Testis (tissue), 2 donors: ENCODE data around the gene GIPC2.

Source experiments
- POLR2A ChIP-seq: fragments of 450-650 bp; IDR thresholded peaks from one replicate; pipeline ENCODE4 v1.6.1; 2017; ENCODE audit warnings: antibody characterized with exemption, mild to moderate bottlenecking, moderate library complexity
- TF ChIP-seq, protein P1 (sequence below), 3 experiments: fragments of 450-650 bp in 2 of 3; fragments of 200-600 bp in 1 of 3; sonication (generic) in 1 of 3; IDR thresholded peaks; one replicate each; pipeline ENCODE4 v1.5.1; 2016 to 2019; ENCODE audit warnings: antibody characterized with exemption in 3 of 3, mild to moderate bottlenecking in 2 of 3, moderate library complexity in 1 of 3

DNA sequence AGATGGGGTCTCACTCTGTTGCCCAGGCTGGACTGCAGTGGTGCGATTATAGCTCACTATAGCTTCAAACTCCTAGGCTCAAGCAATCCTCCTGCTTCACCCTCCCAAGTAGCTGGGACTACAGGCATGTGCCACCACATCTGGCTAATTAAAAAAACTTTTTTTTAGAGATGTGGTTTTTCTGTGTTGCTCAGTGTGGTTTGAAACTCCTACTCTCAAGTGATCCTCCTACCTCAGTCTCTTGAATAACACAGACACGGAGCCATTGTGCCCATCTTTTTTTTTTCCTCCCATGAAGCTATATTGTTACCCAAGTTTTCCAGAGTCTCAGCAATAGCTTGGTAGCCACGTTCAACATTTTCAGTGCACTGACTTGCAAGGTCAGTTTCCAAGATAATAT, 2.7 kb downstream of the GIPC2 start:
- TF ChIP-seq, protein P1, sequence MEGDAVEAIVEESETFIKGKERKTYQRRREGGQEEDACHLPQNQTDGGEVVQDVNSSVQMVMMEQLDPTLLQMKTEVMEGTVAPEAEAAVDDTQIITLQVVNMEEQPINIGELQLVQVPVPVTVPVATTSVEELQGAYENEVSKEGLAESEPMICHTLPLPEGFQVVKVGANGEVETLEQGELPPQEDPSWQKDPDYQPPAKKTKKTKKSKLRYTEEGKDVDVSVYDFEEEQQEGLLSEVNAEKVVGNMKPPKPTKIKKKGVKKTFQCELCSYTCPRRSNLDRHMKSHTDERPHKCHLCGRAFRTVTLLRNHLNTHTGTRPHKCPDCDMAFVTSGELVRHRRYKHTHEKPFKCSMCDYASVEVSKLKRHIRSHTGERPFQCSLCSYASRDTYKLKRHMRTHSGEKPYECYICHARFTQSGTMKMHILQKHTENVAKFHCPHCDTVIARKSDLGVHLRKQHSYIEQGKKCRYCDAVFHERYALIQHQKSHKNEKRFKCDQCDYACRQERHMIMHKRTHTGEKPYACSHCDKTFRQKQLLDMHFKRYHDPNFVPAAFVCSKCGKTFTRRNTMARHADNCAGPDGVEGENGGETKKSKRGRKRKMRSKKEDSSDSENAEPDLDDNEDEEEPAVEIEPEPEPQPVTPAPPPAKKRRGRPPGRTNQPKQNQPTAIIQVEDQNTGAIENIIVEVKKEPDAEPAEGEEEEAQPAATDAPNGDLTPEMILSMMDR (IDR thresholded peaks at IDR 0.05): no peak
- no peak for TF ChIP-seq POLR2A
